WTC11 (cell line): ENCODE data around the gene S100P. TPM values are rescaled to one million over a fixed set of nuclear protein-coding genes. Genes with fewer than 3 reads are reported as not detected.

Experiments used
- ATAC-seq: fragments of 200-7000 bp; cut with Tn5 transposase; 2 replicates; pipeline ENCODE4 v1.10.0; 2021; ENCODE audit warnings: mild to moderate bottlenecking, moderate library complexity
- CTCF ChIA-PET: fragments of 300-600 bp; sonication (Branson Sonifier 250); formaldehyde crosslinking; loops from one replicate; lab custom pipeline; 2021; ENCODE audit warnings: antibody characterized with exemption; lab: Charles Lee
- POLR2A ChIA-PET: fragments of 350-600 bp; sonication (Branson Sonifier 250); formaldehyde crosslinking; loops from one replicate; lab custom pipeline; 2021; ENCODE audit warnings: antibody characterized with exemption; lab: Charles Lee
- DNase-seq: peaks from one replicate; pipeline ENCODE4 v3.0.0; 2021; ENCODE audit warnings: low spot score
- H3K27ac Mint-ChIP-seq: 2 replicates; pipeline ENCODE4 v1.8.0; 2021; ENCODE audit warnings: mixed read lengths
- H3K27me3 Mint-ChIP-seq: 2 replicates; pipeline ENCODE4 v1.8.0; 2021; ENCODE audit warnings: low read depth, mild to moderate bottlenecking, moderate library complexity, mixed read lengths
- H3K36me3 Mint-ChIP-seq: 2 replicates; pipeline ENCODE4 v1.8.0; 2021; ENCODE audit warnings: mixed read lengths
- H3K4me1 Mint-ChIP-seq: 2 replicates; pipeline ENCODE4 v1.8.0; 2022; ENCODE audit warnings: mixed read lengths
- H3K4me3 Mint-ChIP-seq: 2 replicates; pipeline ENCODE4 v1.8.0; 2021; ENCODE audit warnings: mild to moderate bottlenecking, moderate library complexity, mixed read lengths
- H3K9me3 Mint-ChIP-seq: 2 replicates; pipeline ENCODE4 v1.8.0; 2021; ENCODE audit warnings: mixed read lengths
- ATF1 ChIP-seq: sonication (generic); formaldehyde crosslinking; IDR thresholded peaks from 2 replicates; pipeline ENCODE4 v1.8.1; 2023; ENCODE audit warnings: mild to moderate bottlenecking, moderate library complexity, missing genetic modification reagents
- CBFB ChIP-seq: sonication (generic); formaldehyde crosslinking; IDR thresholded peaks from 2 replicates; pipeline ENCODE4 v1.8.1; 2022; ENCODE audit warnings: mild to moderate bottlenecking, low read depth, missing genetic modification reagents
- ELF4 ChIP-seq: sonication (generic); formaldehyde crosslinking; IDR thresholded peaks from 2 replicates; pipeline ENCODE4 v1.8.1; 2022; ENCODE audit warnings: low read depth, mild to moderate bottlenecking, moderate library complexity, missing genetic modification reagents
- GRHL2 ChIP-seq: fragments of 250-450 bp; sonication (Bioruptor Pico); IDR thresholded peaks from 2 replicates; pipeline ENCODE4 v1.8.0; 2022; ENCODE audit warnings: mild to moderate bottlenecking, moderate library complexity; ENCODE audit not compliant: insufficient replicate concordance, severe bottlenecking
- NFYB ChIP-seq: sonication (generic); formaldehyde crosslinking; conservative IDR thresholded peaks from 2 replicates; pipeline ENCODE4 v1.8.0; 2022; ENCODE audit warnings: low read depth, missing genetic modification reagents
- NR1H2 ChIP-seq: sonication (generic); formaldehyde crosslinking; IDR thresholded peaks from 2 replicates; pipeline ENCODE4 v1.9.0; 2021; ENCODE audit warnings: mild to moderate bottlenecking, moderate library complexity, missing genetic modification reagents
- NR3C1 ChIP-seq: sonication (generic); formaldehyde crosslinking; conservative IDR thresholded peaks from 2 replicates; pipeline ENCODE4 v1.8.1; 2023; ENCODE audit warnings: low read depth, mild to moderate bottlenecking, missing genetic modification reagents
- SMAD3 ChIP-seq: sonication (generic); formaldehyde crosslinking; IDR thresholded peaks from 2 replicates; pipeline ENCODE4 v1.8.0; 2022; ENCODE audit warnings: missing genetic modification reagents, mild to moderate bottlenecking, borderline replicate concordance
- SOX15 ChIP-seq: fragments of 250-450 bp; sonication (Bioruptor Pico); IDR thresholded peaks from 2 replicates; pipeline ENCODE4 v1.9.0; 2021; ENCODE audit warnings: mild to moderate bottlenecking
- SP1 ChIP-seq: sonication (generic); formaldehyde crosslinking; conservative IDR thresholded peaks from 2 replicates; pipeline ENCODE4 v1.8.1; 2022; ENCODE audit warnings: missing genetic modification reagents
- ZNF263 ChIP-seq: sonication (generic); formaldehyde crosslinking; IDR thresholded peaks from 2 replicates; pipeline ENCODE4 v1.8.1; 2022; ENCODE audit warnings: low read depth, mild to moderate bottlenecking, moderate library complexity, missing genetic modification reagents
- ZNF532 ChIP-seq: fragments of 250-450 bp; sonication (Bioruptor Pico); IDR thresholded peaks from 2 replicates; pipeline ENCODE4 v1.9.0; 2021; ENCODE audit warnings: mild to moderate bottlenecking, borderline replicate concordance
- total RNA-seq: library from RNA; stranded (reverse); gene quantifications from 3 replicates; pipeline ENCODE4 v1.2.3, GENCODE V29; 2021
- TF ChIP-seq, protein P1 (sequence below): sonication (generic); formaldehyde crosslinking; IDR thresholded peaks from 2 replicates; pipeline ENCODE4 v1.8.1; 2023; ENCODE audit warnings: mild to moderate bottlenecking, moderate library complexity, missing genetic modification reagents
- TF ChIP-seq, protein P2 (sequence below): sonication (generic); formaldehyde crosslinking; IDR thresholded peaks from 2 replicates; pipeline ENCODE4 v1.8.1; 2022; ENCODE audit warnings: mild to moderate bottlenecking, missing genetic modification reagents, moderate library complexity, borderline replicate concordance
- TF ChIP-seq, protein P3 (sequence below): sonication (generic); formaldehyde crosslinking; IDR thresholded peaks from 2 replicates; pipeline ENCODE4 v1.8.0; 2023; ENCODE audit warnings: missing genetic modification reagents, mild to moderate bottlenecking, borderline replicate concordance
- TF ChIP-seq, protein P4 (sequence below): sonication (generic); formaldehyde crosslinking; IDR thresholded peaks from 2 replicates; pipeline ENCODE4 v1.8.1; 2023; ENCODE audit warnings: mild to moderate bottlenecking, missing genetic modification reagents, moderate library complexity

S100P gene
- total RNA-seq, 1 experiment from 2014 or later = not detected

GRCh38 chr4:6742507-6742906 is 48.8 kb downstream of the S100P start (continued):
- TF ChIP-seq, protein P1, sequence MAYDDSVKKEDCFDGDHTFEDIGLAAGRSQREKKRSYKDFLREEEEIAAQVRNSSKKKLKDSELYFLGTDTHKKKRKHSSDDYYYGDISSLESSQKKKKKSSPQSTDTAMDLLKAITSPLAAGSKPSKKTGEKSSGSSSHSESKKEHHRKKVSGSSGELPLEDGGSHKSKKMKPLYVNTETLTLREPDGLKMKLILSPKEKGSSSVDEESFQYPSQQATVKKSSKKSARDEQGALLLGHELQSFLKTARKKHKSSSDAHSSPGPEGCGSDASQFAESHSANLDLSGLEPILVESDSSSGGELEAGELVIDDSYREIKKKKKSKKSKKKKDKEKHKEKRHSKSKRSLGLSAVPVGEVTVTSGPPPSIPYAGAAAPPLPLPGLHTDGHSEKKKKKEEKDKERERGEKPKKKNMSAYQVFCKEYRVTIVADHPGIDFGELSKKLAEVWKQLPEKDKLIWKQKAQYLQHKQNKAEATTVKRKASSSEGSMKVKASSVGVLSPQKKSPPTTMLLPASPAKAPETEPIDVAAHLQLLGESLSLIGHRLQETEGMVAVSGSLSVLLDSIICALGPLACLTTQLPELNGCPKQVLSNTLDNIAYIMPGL = no peak
- TF ChIP-seq NFYB (no peak), SP1 (CRISPR knock-in tag) (no peak), CBFB (no peak), ZNF532 (CRISPR knock-in tag) (no peak)
- TF ChIP-seq, protein P2, sequence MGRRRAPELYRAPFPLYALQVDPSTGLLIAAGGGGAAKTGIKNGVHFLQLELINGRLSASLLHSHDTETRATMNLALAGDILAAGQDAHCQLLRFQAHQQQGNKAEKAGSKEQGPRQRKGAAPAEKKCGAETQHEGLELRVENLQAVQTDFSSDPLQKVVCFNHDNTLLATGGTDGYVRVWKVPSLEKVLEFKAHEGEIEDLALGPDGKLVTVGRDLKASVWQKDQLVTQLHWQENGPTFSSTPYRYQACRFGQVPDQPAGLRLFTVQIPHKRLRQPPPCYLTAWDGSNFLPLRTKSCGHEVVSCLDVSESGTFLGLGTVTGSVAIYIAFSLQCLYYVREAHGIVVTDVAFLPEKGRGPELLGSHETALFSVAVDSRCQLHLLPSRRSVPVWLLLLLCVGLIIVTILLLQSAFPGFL (CRISPR knock-in tag) = no peak
- TF ChIP-seq, protein P3, sequence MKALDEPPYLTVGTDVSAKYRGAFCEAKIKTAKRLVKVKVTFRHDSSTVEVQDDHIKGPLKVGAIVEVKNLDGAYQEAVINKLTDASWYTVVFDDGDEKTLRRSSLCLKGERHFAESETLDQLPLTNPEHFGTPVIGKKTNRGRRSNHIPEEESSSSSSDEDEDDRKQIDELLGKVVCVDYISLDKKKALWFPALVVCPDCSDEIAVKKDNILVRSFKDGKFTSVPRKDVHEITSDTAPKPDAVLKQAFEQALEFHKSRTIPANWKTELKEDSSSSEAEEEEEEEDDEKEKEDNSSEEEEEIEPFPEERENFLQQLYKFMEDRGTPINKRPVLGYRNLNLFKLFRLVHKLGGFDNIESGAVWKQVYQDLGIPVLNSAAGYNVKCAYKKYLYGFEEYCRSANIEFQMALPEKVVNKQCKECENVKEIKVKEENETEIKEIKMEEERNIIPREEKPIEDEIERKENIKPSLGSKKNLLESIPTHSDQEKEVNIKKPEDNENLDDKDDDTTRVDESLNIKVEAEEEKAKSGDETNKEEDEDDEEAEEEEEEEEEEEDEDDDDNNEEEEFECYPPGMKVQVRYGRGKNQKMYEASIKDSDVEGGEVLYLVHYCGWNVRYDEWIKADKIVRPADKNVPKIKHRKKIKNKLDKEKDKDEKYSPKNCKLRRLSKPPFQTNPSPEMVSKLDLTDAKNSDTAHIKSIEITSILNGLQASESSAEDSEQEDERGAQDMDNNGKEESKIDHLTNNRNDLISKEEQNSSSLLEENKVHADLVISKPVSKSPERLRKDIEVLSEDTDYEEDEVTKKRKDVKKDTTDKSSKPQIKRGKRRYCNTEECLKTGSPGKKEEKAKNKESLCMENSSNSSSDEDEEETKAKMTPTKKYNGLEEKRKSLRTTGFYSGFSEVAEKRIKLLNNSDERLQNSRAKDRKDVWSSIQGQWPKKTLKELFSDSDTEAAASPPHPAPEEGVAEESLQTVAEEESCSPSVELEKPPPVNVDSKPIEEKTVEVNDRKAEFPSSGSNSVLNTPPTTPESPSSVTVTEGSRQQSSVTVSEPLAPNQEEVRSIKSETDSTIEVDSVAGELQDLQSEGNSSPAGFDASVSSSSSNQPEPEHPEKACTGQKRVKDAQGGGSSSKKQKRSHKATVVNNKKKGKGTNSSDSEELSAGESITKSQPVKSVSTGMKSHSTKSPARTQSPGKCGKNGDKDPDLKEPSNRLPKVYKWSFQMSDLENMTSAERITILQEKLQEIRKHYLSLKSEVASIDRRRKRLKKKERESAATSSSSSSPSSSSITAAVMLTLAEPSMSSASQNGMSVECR (CRISPR knock-in tag) = no peak

GRCh38 chr4:6742989-6743388 is 49.3 kb downstream of the S100P start:
- no peak for TF ChIP-seq GRHL2 (CRISPR knock-in tag)
- TF ChIP-seq, protein P4, sequence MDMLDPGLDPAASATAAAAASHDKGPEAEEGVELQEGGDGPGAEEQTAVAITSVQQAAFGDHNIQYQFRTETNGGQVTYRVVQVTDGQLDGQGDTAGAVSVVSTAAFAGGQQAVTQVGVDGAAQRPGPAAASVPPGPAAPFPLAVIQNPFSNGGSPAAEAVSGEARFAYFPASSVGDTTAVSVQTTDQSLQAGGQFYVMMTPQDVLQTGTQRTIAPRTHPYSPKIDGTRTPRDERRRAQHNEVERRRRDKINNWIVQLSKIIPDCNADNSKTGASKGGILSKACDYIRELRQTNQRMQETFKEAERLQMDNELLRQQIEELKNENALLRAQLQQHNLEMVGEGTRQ (CRISPR knock-in tag) = no peak
- TF ChIP-seq NR3C1 (CRISPR knock-in tag) = no peak
- TF ChIP-seq ZNF263 = no peak
- TF ChIP-seq ATF1 = no peak
- TF ChIP-seq SOX15 = no peak
- TF ChIP-seq SMAD3 = no peak
- no peak for TF ChIP-seq ELF4 (CRISPR knock-in tag)
- no peak for TF ChIP-seq NR1H2 (CRISPR knock-in tag)
- CTCF ChIA-PET = interaction anchor here (0.7 kb wide), 1 partner anchor 1666 kb away, joined by 4 read pairs; no protein-coding TSS in a partner anchor
- DNase-seq = no peak
- H3K36me3 Mint-ChIP-seq = no peaks in the 10 kb centered on the region
- POLR2A ChIA-PET = no interaction called here
- H3K27ac Mint-ChIP-seq = no peak overlapping the region
- H3K4me3 Mint-ChIP-seq = no peak overlapping the region
- H3K9me3 Mint-ChIP-seq = peaks cover 11% of the 10 kb centered on the region
- ATAC-seq = 0 out of 2 replicates have a peak, but pooled peaks have one; percentile 18
- no peaks in the 10 kb centered on the region for H3K4me1 Mint-ChIP-seq
- H3K27me3 Mint-ChIP-seq = no peaks in the 10 kb centered on the region

Other genes with a start within 250 kb of the S100P start
- gene PPP2R2C, start 221.3 kb upstream of the S100P start, total RNA-seq = 9.0 to 11.5 TPM (median 9.4 TPM) in 3 replicates
- 6.3 to 8.0 TPM (median 7.5 TPM) in 3 replicates for gene MAN2B2, start 118.7 kb upstream of the S100P start, total RNA-seq
- gene MRFAP1, start 53.2 kb upstream of the S100P start, total RNA-seq = 296 to 319 TPM (median 303 TPM) in 3 replicates
- 52.0 to 56.9 TPM (median 54.4 TPM) in 3 replicates for gene MRFAP1L1, start 16.0 kb downstream of the S100P start, total RNA-seq
- gene BLOC1S4, start 22.3 kb downstream of the S100P start, total RNA-seq = 21.4 to 23.4 TPM (median 21.9 TPM) in 3 replicates
- gene KIAA0232, start 88.8 kb downstream of the S100P start, total RNA-seq = 18.5 to 23.2 TPM (median 21.0 TPM) in 3 replicates
- gene TBC1D14, start 215.9 kb downstream of the S100P start, total RNA-seq = 42.4 to 45.1 TPM (median 43.4 TPM) in 3 replicates